Inflammatory macrophage treated with lipopolysaccharide for 4 hours (primary cell): ENCODE data around the gene PSMG3.

Source experiments
- DNase-seq: peaks from one replicate; pipeline ENCODE4 v3.0.0-alpha.2; 2020

PSMG3 gene

GRCh38 chr7:1557006-1557405 is 12.8 kb downstream of the PSMG3 start:
- no peak for DNase-seq

- DNase-seq: no peak
Observed at GRCh38 chr7:1555813-1556543, 13.9 kb downstream of the PSMG3 start, which contains the start of gene TMEM184A. Gene TMEM184A (minus strand): TSS chr7:1556205. CDS start chr7:1555484, 721 bp downstream.

DNA sequence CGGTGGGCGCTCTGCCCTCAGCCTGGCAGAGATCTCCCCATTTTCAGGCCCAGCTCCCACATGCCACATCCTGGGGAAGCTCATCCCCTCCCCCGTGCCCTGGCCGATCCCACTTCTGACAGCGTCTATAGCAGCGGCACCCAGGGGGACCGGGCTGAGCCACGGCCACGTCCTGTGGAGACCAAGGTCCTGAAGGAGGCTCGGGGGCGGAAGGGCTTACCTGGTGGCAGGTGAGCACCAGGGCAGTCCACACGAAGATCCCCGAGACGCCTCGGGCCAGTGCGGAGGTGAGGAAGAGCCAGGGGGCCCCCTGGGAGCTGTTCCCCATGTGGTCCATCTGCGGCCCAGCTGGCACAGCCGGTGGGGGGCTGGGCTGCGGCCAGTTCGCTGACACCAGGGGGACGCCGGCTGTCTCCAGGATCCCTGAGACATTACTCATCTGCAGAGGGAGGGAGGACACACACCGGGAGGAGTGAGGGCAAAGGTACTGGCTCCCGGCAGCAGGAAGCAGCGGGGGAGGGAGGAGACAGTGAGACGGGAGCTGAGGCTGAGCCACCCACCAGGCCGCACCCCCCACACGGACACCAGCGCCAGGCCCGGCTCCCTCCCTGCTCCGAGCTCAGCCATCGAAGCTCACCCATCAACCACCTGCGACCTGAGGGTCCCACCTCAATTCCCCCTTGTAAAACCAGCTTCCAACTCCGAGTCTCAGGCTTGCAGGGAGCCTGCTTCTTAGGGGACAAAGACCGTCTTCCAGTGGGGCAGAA is 14.6 kb downstream of the PSMG3 start:
- no peak for DNase-seq

DNA sequence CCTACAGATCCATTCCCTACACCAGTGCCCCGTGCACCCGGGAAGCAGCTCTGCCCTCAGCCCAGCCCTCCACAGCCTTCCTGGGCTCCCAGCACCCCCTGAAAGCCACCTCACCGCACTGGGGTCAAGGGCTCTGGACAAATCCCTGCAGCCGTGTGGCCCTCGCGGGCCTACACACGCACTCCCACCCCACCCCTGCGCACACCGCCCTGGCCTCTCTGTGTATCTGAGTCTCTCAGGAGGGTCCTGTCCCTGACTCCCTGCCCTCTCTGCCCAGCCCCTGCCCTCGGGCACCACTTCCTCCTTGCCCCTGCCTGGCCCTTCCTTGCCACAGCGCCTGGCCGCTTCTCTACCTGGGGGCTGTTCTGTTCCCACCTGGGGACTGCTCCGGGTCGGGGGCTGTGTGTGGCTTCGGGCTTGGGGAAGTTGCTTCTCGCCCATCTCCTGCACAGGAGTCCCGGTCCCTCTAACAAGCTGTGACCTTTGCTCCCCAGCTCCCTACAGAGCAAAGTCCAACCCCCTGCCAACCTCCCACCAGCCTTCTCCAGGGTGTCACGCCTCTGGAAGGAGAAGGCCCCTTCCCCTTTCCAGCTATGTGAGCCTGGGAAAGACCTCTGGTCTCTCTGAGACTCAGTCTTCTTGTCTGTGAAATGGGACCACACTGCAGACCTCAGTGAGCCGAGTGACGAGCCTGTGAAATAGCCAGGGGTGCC is 15.3 kb downstream of the PSMG3 start:
- DNase-seq: no peak

DNA sequence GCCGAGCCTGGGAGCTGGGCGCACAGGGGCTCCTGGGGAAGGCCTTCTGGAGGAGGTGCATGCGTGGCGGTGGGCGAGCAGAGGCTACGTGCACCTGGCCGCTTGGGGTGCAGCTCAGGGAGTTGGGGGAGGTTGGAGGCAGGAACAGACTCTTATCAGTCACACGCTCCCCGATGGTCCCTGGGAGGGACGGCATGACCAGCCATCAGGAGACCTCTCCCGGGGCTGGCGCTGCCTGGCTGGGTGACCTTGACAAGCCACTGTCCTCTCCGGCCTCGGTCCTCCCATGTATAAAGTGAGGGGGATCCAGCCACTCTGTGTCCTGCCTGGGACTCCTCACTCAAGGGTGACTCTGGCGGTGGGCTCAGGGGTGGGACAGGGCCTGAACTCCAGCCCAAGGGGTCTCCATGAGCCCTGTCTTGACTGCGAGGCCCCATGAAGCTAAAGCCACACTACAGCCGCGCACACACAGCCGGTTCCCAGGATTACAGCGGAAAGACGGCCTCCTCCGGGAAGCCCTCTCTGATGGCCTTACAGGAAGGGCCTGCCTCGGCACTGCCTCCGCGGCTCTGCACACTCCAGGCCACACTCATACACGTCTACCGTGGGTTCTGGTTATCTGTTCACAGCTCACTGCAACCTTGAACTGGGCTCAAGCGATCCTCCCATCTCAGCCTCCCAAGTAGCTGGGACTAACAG is 16.2 kb downstream of the PSMG3 start:
- DNase-seq: no peak

- DNase-seq: no peak
Observed at GRCh38 chr7:1552200-1552599, 17.6 kb downstream of the PSMG3 start.

DNA sequence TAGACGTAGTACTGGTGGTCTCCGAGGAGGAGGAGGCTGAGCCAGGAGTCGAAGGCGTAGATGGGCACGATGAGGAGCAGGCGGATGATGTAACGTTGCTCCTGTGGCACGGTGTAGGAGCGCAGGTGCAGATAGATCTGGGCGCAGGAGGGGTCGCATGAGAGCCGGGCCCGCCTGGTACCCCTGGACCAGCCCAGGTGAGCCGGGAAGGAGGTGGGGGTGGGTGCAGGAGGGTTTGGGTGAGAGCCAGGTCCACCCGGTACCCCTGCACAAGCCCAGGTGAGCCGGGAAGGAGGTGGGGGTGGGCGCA is 19.0 kb downstream of the PSMG3 start:
- no peak for DNase-seq

DNA sequence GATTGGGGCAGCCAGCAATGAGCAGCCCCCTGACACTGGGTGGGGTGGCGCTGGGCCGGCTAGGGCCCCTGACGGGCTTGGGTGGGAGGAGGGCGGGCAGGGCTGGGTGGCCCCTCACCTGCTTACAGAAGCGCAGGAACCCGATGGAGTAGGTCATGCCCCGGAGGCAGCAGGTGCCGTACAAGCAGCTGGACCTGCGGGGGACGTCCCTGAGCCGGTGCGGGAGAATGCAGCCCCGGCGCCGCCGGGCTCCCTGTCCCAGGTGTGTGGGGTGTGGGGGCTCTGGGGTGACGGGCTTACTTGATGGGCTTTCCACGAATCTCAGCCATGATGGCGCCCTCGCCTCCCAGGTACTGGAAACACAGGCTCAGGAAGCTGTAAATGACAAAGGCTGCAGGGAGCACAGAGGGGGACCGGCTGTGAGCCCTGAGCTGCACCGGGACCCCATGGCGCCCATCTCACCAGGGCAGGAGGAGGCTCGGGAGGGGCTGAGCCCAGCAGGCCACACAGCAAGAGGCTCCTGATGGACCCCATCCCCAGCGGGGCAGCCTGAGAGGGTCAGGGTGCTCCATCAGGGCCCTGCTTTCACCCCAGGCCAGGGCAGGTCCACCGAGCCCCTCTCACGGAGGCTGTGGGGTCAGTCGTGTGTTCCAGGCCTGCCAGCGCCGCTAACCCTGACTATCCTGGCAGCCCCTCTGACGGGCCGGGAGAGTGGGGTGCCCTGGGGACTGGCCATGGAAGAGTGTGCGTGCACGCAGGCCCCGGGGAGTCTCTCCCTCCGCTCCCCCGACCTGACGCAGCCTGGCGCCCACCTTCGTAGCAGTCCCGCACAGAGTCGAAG is 19.6 kb downstream of the PSMG3 start:
- DNase-seq: no peak

GRCh38 chr7:1549357-1550004 is 20.4 kb downstream of the PSMG3 start:
- DNase-seq: no peak

- DNase-seq: no peak
Observed at GRCh38 chr7:1548944-1549343, 20.9 kb downstream of the PSMG3 start.

DNA sequence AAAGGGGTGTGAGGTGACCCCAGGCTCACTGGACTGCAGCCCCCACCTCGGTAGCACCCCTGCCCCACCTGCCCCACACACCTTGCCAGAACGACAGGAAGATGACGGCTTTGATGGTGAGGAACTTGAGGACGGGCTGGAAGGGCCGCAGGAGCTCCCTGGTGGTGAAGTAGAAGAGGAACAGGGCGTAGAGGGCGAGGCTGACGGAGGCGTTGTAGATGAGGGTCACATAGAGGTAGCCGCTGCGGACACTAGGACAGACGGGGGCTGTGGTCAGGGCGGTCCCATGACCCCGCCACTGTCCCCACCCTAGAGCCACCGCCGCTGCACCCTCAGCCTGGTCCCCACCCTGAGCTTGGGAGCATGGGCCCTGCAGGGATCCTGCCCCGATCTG is 21.4 kb downstream of the PSMG3 start:
- peak; percentile 35 for DNase-seq

DNA sequence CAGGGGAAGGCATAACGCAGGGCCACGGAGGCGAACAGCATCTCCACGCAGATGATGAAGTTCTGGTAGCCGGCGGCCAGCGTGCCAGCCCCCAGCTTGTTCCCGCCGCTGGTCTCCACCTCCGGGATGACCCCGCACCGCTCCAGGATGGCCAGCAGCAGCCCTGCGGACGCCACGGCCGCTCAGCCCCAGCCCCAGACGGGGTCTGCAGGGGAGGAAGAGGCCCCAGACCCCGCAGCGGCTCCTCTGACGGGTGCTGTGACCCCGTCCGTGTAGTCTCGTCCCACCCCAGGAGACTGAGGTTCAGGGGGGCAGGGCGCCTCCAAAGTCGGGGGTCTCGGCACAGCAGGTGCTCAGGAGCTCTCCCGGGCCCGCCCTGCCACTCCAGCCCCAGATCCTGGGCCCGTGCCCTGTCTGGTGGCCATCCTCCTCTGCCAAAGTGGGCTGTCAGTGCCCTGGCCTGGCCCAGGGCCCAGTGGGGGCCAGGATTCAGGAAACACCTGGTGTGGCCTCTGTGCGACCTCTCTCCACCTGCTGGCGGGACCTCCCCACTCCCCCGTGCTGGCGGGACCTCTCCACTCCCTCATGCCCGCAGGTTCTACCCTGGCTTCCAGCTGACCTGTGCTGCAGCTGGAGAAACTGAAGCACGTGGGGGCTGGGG is 21.9 kb downstream of the PSMG3 start:
- no peak for DNase-seq

DNA sequence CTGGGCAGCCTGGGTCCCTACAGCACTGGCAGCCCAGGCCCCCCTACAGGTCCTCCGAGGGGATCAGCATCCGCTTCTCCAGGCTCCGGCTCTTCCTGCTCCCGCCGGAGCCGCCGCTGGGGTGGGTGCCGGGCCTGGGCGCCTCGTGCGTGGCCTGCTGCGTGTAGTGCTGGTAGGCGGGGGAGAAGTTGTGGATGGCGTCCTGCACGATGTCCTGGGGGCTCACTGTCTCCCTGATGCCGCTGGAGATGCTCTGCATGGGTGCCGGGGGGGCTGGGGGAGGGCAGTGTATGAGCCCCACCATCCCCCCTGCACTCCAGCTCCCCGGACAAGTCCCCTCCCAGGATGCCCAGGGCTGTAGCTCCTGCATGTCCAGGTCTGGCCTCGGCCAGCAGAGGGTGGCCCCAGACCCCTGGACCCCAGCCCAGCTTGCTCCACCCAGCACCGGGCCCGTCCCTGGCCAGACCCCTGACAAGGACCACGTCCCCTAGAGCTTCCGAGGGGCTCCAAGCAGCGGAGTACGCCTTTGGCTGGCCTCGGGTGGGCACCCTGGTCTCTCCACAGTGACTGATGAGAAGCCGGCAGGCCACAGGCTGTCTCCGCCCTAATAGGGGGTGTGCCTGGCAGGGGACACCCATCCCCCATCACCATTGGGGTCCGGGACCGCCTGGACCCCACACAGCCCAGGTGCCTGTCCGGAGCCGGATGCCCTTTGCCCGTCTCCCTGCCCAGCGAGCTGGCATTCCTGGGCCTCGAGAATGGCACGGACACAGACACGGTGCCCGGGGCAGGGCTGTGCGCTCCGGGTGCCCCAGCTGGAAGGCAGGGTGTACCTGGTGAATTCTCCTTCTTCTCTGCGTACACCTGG is 22.7 kb downstream of the PSMG3 start:
- no peak for DNase-seq

- no peak for DNase-seq
Observed at GRCh38 chr7:1546274-1546908, 23.4 kb downstream of the PSMG3 start.

- no peak for DNase-seq
Observed at GRCh38 chr7:1545417-1546246, 24.2 kb downstream of the PSMG3 start.

- no peak for DNase-seq
Observed at GRCh38 chr7:1544896-1545416, 24.9 kb downstream of the PSMG3 start.

DNA sequence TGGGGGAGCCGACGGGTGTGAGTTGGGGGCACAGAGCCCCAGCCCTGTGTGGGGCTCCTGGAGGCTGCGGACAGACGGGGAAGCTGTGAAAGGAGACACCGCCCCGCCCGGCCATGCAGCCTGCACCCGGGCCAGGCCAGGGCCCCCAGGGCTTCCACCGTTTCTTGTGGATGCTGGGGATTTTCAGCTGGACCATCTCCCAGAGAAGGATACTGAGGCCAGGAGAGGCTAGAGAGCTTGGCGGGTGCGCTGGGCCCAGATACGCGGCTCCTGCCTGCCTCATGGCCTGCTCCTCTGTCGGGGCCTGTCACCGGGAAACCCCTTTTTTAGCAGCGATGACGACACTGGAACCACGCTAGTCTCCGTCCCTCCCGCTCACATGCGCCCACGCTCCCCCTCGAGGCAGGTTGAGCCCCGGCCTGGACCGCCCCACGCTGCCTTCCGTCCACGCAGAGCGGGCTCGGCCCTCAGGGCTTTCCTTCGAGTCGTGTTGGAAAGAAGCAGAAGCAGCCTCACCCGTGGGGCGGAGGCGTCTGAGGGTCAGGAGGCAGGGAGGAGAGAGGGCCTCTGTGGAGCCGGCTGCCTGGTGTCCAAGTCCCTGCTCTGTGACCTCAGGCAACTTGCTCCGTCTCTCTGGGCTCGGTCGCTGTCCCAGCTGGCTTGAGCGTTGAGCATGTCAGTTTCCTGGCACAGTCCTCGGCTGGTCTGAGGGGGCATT is 25.5 kb downstream of the PSMG3 start:
- DNase-seq: peak; percentile 16

DNA sequence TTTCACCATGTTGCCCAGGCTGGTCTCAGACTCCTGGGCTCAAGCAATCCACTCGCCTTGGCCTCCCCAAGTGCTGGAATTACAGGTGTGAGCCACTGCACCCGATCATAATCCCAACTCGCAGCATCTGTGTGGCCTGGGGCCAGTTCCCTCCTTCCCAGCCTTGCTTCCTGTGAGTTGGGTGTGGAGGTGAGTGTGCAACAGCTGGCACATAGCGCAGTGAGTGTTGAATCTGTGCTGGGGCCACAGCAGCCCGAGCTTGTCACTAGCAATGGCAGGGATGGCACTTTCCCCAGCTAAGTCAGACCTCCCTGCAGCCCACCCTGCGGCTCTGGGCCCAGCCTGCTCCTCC is 26.0 kb downstream of the PSMG3 start:
- DNase-seq: no peak
